ENCODE measurements around the gene HLA-DQB2.

DNA sequence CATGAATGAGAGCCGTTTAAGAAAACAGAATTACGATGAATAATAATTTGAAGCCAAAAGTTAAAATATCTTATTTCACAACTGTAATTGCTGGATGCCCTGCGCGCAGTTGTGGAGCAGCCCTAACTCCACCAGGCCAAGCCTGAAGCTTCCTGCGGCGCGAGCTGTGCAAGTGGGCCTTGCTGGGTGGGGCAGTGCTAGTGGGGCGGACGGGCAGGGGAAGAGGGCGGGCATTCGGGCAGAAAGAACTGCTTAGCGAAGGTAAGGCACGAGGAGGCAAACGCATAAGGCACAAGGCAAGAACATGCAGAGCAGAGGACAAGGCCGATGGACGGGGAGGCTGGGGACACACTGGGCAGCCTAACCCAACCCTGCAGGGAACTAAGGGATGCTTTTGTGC, 2.3 kb downstream of the HLA-DQB2 start:
- TF ChIP-seq POLR2A (IDR thresholded peaks at IDR 0.05) (no peak), POLR2AphosphoS5 (IDR thresholded peaks at IDR 0.05) (no peak)
- TF ChIP-seq, protein P1, sequence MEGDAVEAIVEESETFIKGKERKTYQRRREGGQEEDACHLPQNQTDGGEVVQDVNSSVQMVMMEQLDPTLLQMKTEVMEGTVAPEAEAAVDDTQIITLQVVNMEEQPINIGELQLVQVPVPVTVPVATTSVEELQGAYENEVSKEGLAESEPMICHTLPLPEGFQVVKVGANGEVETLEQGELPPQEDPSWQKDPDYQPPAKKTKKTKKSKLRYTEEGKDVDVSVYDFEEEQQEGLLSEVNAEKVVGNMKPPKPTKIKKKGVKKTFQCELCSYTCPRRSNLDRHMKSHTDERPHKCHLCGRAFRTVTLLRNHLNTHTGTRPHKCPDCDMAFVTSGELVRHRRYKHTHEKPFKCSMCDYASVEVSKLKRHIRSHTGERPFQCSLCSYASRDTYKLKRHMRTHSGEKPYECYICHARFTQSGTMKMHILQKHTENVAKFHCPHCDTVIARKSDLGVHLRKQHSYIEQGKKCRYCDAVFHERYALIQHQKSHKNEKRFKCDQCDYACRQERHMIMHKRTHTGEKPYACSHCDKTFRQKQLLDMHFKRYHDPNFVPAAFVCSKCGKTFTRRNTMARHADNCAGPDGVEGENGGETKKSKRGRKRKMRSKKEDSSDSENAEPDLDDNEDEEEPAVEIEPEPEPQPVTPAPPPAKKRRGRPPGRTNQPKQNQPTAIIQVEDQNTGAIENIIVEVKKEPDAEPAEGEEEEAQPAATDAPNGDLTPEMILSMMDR (IDR thresholded peaks at IDR 0.05), result no peak
